GM21515 (cell line): Measurements from ENCODE around the gene TRIP10.
A peak's percentile ranks its signal among the peaks of the same experiment; 100 is the strongest.
"Not testable (repeated sequence)": the region's sequence is repeated elsewhere in the genome, so short reads cannot be mapped to it uniquely, and the experiment has no call there.

Experiments used
- ATAC-seq: cut with Tn5 transposase; IDR thresholded peaks from one replicate; pipeline ENCODE4 v1.9.1; 2021; ENCODE audit not compliant: unreplicated experiment

TRIP10 gene

DNA sequence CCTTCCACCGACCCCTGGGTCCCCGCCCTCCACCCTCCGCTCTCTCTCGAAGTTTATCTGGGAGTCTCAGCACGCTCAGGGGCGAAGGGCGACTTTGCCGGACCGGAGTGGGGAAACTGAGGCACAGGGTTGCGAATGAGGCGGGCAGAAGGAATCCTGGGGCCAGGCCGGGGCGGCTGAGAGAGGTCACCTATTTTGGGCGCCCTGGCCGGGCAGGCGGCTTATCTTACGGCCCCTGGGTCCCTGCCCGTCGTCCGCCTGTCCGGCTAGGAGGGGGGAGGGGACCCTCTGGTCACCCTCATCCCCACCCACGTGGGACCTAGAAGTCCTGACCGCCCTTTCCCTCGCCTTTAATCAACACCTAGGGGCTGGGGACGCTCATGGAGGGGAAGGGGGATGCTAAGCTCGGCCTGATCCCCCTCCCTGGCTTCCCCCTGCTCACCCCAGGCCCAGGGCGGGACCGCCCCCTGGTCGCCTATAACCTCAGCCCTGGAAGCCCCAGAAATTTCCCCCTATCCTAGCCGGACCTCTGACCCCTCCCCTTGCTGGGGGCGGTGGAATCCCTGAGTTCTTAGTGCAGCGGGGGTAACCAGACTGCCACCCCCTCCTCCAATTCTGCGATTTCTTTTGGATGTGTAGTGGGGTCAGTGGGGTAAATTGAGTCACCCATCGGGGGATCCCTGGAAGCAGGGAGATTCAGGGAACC is 556 bp downstream of the TRIP10 start:
- no peak for ATAC-seq

DNA sequence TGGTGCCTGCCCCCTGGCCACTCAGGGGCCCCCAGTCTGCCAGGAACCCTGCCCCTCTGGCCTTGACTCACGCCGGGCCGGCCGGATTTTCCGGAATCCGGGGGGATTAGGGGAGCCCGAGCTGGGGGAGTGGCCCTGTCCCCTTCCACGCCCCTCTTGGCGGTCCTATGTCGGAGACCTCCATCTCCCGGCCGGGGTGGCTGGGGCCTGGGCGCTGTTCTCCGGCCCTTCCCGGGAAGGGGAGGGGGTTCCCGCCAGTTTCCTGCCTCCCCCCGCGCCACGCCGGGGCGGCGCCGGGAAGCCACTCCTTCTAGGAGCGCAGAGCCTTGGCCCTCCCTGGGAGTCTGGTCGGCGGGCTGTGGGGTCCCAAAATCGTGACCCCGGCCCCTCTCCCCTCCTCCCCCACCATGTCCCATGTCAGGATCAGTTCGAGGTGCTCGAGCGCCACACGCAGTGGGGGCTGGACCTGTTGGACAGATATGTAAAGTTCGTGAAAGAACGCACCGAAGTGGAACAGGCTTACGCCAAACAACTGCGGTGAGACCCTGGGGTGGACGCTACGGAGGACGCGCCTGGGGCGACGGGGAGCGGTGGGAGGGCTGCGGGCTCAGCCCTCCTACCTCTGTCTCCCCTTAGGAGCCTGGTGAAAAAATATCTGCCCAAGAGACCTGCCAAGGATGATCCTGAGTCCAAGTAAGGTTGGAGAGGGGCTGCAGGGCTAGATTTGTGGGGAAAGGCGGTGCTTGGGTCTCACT is 1.3 kb downstream of the TRIP10 start:
- no peak for ATAC-seq

DNA sequence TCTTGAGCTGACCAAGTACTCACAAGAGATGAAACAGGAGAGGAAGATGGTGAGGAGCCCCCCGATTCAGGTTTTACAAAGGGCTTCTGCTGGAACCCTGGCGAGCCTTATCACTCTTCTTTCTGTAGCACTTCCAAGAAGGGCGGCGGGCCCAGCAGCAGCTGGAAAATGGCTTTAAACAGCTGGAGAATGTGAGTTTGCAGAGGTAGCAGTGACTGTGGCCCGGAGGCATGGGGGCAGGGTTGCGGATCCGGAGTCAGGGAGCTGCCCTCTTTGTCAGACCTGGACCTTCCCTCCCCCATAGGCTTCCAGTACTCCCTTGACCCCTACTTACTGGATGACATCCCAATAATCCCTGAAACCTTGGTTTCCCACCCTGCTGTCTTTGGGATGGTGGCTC is 3.6 kb downstream of the TRIP10 start:
- no peak for ATAC-seq

DNA sequence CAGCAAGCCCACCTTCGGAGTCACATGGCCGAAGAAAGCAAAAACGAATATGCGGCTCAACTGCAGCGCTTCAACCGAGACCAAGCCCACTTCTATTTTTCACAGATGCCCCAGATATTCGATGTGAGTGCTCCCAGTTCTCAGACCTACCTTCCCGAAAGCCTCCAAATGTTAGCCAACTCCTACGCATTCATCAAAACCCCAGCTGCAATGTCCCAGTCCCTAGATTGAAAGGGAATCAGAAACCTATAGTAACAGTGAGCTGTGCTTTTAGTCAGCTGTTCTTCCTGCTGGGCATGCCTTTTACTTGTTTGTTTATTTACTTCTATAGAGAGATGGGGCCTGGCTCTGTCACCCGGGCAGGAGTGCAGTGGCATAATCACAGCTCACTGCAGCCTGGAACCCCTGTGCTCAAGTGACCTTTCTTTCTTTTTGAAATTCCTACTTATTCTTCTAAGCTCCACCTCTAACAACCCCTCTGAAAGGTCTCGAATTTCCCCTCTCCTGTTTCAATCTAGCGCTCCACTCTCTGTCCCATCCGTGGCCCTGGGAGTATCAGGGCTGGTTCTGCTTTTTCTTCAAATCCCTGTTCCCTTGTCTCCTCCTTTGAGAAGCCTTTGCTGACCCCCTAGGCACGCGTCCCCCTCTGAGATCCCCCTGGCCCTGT is 4.4 kb downstream of the TRIP10 start:
- no peak for ATAC-seq

DNA sequence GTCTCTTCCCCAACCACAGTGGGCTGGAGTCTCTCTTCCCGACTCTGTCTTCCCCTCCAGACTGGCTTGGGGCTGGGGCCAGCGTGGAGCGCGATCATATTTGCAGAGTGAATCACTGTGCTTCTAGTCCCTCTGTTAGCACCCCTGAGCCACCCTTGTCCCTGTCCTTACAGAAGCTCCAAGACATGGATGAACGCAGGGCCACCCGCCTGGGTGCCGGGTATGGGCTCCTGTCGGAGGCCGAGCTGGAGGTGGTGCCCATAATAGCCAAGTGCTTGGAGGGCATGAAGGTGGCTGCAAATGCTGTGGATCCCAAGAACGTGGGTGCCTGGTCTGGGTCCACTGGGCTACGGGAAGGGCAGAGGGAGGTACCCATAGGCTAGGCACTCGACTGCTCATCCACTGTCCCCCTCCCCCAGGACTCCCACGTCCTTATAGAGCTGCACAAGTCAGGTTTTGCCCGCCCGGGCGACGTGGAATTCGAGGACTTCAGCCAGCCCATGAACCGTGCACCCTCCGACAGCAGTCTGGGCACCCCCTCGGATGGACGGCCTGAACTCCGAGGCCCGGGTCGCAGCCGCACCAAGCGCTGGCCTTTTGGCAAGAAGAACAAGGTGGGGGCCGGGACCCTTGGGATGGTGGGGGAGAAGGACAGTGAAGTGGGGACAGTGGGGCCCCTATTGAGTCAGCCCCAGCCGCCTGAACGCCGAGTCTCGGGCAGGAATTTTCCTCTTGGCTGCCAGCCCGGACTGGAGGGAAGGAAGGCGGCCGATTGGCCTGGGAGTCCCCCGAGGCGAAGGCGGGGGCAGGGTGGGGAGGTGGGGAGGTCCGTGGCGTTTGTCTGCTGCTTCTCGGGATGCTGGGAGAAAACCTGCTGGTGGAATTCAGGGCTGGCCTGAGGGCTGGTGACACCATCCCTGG is 5.2 kb downstream of the TRIP10 start:
- no peak for ATAC-seq

DNA sequence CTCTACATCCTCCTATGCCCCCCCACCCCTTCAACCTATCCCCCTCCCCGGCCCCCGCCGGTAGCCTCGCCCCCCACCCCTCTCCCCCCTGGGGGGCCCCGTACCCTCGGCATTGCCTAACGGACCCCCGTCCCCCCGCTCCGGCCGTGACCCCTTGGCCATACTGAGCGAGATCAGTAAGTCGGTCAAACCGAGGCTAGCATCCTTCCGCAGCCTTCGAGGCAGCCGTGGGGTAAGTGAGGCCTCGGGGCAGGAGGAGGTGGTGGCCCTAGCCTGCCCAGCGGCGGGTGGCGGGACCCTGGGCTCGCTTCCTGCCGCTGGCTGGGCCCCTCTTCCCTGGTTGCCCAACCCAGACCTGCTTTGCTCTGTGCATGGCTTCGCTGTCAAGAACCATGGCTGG is 6.5 kb downstream of the TRIP10 start:
- no peak for ATAC-seq

DNA sequence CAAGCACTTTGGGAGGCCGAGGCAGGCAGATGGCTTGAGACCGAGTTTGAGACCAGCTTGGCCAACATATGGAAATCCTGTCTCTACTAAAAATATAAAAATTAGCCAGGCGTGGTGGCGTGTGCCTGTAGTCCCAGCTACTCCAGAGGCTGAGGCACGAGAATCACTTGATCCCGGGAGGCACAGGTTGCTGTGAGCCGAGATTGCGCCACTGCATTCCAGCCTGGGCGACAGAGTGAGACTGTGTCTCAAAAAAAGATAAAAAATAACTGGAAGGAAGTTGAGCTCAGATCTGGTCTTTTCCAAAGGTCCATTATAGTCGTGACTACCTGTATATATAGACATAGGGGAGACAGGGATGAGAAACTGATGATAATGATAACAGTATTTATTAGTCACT is 9.1 kb downstream of the TRIP10 start:
- ATAC-seq: not testable (repeated sequence)

DNA sequence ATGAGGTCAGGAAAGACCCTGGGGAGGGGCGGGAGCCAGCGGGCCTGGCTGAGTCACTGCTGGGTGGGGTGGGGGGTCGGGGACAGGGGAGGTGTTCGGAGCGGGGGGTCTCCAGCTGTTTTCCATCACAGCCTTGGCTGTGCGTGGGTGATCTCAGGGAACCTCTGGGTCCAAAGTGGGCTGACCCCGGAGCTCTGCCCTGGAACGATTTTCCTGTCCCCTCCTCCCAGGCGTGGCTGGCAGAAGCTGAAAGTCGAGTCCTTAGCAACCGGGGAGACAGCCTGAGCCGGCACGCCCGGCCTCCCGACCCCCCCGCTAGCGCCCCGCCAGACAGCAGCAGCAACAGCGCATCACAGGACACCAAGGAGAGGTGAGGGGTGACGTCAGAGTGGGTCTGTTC is 10.6 kb downstream of the TRIP10 start:
- no peak for ATAC-seq

DNA sequence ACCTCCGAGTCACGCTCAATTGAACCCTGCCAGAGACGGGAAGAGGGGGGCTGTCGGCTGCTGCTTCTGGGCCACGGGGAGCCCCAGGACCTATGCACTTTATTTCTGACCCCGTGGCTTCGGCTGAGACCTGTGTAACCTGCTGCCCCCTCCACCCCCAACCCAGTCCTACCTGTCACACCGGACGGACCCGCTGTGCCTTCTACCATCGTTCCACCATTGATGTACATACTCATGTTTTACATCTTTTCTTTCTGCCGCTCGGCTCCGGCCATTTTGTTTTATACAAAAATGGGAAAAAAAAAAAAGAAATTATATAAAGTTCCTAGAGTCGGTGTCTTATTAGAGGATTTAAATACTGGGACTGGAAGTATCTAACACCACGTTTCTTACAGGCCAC is 11.7 kb downstream of the TRIP10 start:
- ATAC-seq: no peak

DNA sequence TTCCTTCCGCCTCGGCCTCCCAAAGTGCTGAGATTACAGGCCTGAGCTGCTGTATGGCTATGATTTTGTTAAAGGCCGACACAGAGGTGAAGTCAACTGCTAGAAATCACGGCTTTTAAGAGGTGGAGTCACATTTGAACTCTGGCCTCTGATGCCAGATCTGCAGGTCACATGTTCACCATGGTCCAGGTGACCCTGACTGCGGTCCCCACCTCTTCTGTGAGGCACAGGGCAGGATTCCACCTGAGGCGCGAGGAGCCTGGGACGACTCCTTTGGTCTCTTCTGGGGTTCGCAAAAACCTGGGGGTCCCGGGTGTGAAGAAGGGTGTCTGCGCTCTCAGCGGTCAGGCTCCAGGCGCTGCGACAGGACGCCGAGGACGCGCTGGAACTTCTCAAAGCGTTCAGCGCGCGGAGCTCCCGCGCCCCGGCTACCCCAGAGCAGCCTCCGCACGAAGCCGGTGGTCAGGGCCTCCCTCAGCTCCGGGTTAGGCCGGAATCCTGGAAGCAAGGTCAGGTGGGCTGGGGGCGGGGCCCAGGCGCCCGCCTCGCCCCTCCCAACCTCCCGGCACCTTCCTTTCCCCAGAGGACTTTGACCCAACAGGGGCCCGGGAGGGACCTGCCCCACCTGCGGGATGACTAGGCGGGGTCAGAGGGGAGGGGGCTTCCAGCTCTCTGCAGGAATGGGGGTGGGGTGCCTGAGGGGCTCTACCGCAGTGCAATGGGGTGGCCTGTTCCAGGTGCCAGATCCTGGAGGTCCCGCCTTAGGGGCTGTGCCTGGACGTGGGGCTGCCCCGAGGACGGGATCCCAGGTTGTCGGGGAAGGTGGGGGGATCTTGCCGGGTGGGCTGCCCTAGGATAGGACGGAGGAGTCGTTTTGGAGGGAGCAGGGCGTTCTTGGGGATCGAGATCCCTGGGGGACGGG is 13.0 kb downstream of the TRIP10 start:
- ATAC-seq: no peak

DNA sequence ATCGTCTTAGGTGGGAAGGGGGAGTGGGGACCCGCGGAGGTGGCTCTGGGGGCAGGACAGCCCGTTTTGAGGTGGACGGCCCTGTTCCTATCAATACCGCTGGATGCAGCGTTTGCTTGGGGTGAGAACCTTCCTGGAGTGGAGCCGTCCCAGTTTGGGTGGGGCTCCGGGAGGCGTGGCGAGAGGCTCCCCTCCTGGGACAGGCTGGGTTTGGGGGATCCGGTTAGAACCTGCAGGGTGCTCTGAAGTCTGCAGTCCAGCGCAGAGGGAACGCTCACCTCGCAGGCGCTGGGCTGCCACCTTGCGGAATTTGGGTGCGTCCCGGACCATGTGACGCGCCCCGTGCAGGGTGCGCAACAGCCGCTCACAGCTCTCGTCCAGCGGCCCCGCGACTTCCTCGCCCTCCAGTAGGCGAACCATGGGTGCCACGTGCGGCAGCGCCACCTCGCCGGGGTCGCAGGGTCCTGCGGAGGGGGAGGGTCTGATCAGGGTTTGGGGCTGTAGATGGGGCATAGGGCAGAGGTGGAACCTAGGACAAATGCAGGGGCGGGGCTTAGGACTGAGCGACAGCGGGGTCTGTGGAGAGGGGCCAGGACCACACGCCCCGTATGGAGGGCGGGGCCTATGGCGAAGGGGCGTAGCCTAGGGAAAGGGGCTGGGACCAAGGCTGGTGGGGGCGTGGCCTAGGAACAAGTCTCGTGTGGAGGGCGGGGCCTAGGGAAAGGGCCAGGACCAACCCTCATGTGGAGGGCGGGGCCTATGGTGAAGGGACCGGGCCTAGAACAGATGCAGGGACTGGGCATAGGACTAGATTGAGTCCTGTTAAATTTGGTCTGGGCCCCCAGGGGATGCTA is 13.9 kb downstream of the TRIP10 start:
- ATAC-seq: peak; percentile 65

DNA sequence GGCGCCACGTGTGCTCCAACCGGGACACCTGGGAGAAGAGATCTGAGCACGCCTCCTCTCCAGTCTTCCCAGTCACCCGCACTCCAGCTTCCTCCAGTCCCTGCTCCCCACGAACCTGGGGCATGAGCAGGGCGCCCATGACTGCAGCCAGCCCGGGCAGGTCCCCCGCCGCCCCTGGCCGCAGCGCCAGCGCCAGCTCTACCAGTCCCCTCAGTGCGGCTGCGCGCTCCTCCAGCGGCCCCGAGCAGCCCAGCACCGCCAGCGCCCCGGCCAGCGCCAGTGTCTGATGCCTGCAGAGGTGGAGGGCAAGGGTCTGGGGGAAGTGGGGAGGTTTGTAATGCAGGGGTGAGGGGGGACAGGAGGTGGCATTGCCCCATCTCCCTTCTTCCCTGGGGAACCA is 14.7 kb downstream of the TRIP10 start:
- no peak for ATAC-seq

DNA sequence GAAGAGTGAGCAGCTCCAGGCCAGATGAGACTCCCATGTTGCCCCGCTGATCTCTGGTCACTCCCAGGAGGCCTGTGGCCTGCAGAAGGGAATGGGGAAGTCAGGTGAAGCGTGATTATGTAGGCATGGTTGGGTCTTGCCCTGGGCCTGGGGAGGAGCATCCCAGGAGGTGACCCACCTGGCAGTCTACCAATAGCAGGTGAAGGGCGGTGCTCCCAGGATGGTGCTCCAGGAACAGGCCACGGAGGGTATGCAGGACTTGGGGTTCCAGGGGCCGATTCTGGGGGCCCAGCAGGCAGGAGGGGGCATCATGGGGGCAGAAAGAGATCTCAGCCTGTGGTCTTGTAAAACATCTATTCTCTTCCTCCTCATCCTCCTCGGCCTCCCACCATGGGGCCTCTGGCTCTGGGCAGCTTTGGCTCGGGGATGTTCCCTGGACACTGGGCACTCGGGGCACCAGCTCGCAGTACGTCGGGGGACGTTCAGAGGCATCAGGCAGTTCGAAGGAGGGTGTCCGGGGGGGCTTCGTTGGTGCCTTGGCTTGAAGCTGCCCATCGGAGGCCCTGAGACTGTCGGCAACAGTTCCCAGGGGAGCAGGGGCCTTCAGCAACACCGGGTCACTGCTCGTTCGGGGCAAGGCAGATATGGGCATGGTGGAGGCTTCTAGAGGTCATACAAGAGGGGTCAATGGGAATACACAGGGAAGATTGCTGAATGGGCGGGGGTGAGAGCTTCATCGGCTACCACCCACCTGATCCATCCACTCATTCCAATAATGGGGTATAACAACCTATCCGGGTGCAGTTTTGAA is 15.4 kb downstream of the TRIP10 start:
- ATAC-seq: no peak

DNA sequence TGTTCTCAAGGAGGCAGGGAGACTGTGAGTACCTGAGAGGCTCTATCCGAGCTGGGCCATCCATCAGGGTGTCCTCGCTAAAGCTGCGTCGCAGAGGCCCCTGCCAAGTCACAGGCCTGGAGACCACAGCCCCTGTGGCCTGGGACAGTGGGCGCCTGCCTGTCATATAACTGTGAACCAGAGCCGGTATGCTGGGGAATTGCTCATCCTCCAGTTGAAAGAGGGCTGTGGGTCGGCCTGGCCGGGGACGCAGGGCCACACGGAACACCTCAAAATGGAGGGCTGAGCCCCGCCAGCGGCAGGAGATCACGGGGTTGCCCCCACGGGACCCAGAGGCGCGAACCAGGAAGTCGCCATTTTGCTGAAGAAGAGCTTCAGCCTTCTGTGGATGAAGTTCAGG is 21.1 kb downstream of the TRIP10 start:
- ATAC-seq: no peak

DNA sequence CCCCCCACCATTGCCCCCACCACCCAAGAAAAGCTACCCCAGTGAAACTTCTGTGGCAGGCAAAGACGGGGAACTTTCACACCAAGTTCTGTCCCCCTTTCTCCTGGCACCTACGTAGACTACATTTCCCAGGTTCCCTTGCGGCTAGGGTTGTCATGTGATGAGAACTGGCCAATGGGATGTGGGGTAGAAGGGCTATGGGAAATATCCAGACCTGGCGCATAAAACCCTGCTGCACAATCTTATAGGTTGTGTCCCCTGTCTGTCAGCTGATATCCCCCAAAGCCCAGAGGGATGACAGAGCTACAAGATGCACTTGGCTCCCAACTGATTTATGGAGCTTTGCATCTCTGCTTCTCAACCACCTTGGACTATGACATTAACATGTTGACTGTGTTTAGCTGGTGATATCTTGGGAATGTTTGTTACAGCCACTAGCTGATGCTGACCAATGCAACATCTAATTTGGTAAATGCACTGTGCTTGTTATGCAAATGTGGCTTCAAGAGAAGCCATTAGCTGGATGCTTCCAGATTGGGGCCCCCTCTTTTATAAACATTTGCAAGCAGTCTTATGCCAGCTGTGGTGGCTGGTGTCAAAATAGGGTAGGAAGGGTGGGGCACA is 21.7 kb downstream of the TRIP10 start:
- no peak for ATAC-seq

DNA sequence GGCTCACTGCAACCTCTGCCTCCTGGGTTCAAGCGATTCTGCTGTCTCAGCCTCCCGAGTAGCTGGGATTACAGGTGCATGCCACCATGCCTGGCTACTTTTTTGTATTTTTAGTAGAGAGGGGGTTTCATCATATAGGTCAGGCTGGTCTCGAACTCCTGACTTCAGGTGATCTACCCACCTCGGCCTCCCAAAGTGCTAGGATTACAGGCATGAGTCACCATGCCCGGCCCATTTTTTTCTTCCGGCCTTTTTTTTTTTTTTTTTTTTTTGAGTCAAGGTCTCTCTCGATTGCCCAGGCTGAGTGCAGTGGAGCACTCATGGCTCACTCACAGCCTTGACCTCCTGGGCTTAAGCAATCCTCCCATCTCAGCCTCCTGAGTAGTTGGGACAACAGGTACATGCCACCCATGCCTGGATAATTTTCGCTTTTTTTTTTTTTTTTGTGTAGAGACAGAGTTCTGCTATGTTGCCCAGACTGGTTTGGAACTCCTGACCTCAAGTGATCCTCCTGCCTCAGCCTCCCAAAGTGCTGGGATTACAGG is 22.8 kb downstream of the TRIP10 start:
- ATAC-seq: not testable (repeated sequence)

DNA sequence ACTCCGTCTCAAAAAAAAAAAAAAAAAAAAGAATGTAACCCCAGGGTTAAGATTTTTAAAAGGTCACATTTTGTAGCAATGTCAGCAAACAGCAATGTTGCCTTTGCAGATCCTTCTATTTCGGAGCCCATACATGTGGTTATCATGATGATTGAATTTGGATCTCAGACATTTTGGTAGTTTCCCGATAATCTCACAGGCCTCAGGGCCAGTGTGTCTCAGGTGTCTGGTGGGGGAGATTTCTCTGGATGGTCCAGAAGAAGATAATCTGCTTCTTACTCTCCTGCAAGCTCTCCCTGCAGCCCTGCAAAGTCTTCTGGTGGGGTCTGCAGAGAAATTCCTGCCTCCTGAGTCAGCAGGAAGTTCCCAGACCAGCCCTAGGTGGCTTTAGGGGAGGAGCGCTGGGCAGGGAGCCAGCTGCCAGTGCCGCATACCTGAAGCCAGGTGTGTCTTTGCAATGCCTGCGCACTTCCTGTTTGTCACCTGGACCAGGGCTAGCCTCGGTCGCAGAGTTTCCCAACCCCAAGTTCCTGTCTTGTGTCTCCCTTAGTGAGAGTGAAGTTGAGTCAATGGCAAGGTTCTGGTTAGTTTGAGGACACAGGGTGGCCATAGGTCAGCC is 26.4 kb downstream of the TRIP10 start:
- no peak for ATAC-seq
